ENCODE measurements around the gene ADAMTS10.
A peak's percentile ranks its signal among the peaks of the same experiment; 100 is the strongest.
"Not testable (repeated sequence)": the region's sequence is repeated elsewhere in the genome, so short reads cannot be mapped to it uniquely, and the experiment has no call there.

ADAMTS10 gene

DNA sequence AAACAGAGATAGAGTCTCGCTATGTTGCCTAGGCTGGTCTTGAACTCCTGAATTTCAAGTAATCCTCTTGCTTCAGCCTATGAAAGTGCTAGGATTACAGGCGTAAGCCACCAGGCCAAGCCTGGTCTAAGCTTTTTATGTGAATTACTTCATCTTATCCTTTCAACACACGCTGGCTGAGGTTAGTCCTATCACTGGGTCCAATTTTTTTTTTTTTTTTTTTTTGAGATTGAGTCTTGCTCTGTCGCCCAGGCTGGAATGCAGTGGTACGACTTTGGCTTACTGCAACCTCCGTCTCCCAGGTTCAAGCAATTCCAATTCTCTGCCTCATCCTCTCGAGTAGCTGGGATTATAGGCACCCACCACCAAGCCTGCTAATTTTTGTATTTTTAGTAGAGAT is 43.7 kb downstream of the ADAMTS10 start:
- FAIRE-seq (no peak), DNase-seq (ENCODE audit: insufficient read length, low spot score) (no peak)

DNA sequence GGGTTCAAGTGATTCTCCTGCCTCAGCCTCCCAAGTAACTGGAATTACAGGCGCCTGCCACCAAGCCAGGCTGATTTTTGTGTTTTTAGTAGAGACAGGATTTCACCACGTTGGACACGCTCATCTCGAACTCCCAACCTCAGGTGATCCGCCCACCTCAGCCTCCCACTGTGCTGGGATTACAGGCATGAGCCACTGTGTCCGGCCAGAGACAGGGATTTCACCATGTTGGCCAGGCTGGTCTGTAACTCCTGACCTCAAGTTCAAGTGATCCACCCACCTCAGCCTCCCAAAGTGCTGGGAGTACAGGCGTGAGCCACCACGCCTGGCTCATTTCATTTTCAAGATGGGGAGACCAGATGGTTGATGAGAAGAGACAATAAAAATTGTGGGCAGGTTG is 45.6 kb downstream of the ADAMTS10 start:
- not testable (repeated sequence) for DNase-seq (ENCODE audit: insufficient read length, low spot score); FAIRE-seq

- DNase-seq (ENCODE audit: insufficient read length, low spot score): no peak
- no peak for FAIRE-seq
Measured at GRCh38 chr19:8561075-8561764, 49.3 kb downstream of the ADAMTS10 start.

- FAIRE-seq (no peak), DNase-seq (ENCODE audit: insufficient read length, low spot score) (no peak)
Measured at GRCh38 chr19:8558325-8558724, 52.2 kb downstream of the ADAMTS10 start.

DNA sequence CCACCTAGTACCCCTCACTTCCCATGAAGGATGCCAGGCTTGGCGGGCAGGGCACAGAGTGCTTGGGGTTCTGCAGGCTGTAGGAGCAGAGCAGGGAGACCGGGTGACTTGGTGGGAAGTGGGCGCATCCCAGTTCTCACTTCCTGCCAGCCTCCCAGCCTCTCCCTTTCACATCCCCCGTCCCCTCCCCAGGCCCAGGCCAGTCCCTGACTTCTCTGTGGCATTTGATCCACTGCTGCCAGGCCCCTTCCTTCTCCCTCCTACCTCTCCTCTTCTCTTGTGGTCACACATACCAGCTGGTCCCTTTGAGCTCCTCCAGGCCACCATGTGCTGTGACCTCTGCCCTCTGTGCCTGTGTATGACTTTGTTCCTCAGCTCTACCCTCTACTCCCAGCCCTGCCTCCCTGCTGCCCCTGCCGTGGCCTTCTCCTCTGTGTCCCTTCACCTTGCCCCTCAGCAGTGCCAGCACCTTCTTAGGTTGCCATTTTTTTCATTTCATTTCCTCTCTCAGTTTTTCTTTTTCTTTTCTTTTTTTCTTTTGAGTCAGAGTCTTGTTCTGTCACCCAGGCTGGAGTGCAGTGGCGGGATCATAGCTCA is 52.8 kb downstream of the ADAMTS10 start:
- FAIRE-seq (no peak), DNase-seq (ENCODE audit: insufficient read length, low spot score) (no peak)

DNA sequence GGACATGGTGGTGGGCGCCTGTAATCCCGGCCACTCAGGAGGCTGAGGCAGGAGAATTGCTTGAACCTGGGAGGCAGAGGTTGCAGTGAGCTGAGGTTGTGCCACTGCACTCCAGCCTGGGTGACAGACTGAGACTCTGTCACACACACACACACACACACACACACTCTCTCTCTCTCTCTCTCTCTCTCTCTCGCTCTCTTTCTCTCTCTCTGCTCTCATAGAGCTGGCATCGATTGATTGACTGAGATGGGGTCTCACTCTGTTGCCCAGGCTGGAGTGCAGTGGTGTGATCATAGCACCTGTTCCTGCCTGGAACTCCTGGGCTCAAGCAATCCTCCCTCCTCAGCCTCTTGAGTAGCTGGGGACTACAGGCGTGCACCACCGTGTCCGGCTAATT is 56.8 kb downstream of the ADAMTS10 start:
- not testable (repeated sequence) for FAIRE-seq; DNase-seq (ENCODE audit: insufficient read length, low spot score)

DNA sequence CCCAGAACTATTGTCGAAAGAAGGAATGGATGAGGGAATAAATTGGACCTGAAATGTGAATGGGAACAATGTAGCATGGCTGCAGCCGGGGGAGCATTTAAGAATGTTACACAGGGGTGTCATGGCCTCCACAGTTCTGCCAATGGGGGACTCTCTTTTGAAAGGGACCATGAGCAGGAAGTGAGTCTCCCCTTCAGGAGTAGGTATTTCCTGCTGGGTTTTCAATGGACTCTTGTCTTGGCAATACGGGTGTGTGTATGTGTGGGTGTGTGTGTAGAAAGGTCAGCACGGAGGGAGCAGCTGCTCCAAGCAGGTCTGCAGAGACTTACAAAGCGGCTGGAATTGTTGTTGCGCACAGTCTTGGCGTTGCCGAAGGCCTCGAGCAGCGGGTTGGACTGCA is 57.7 kb downstream of the ADAMTS10 start:
- DNase-seq (ENCODE audit: insufficient read length, low spot score): peak; percentile 33
- FAIRE-seq: peak; percentile 63

DNA sequence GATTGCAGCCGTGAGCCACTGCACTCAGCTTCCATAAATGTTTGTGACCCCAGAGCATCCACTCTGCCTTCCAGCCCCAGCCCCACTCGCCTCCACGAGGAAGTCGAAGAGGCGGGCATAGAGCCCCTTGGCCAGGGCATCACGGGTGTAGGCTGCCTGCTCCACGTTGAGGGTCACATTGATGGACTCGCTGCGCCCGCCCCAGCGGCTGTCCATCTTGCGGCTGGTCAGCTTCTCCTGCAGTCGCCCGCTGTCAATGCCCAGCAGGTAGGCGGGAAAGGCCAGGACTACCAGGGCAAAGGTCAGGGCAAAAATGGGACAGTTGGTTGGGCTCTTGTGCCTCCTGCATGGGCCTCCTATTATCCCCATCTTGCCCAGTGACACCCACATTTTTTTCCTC is 60.4 kb downstream of the ADAMTS10 start:
- DNase-seq (ENCODE audit: insufficient read length, low spot score): no peak
- no peak for FAIRE-seq

- DNase-seq (ENCODE audit: insufficient read length, low spot score) (no peak), FAIRE-seq (no peak)
Measured at GRCh38 chr19:8545743-8546142, 64.8 kb downstream of the ADAMTS10 start.

GRCh38 chr19:8544168-8544567 is 66.3 kb downstream of the ADAMTS10 start:
- FAIRE-seq: no peak

GRCh38 chr19:8539621-8540149 is 70.8 kb downstream of the ADAMTS10 start:
- no peak for FAIRE-seq
- DNase-seq (ENCODE audit: insufficient read length, low spot score): no peak

More at GRCh38 chr19:8544168-8544567, 66.3 kb downstream of the ADAMTS10 start:
- no peak for DNase-seq (ENCODE audit: insufficient read length, low spot score)

DNA sequence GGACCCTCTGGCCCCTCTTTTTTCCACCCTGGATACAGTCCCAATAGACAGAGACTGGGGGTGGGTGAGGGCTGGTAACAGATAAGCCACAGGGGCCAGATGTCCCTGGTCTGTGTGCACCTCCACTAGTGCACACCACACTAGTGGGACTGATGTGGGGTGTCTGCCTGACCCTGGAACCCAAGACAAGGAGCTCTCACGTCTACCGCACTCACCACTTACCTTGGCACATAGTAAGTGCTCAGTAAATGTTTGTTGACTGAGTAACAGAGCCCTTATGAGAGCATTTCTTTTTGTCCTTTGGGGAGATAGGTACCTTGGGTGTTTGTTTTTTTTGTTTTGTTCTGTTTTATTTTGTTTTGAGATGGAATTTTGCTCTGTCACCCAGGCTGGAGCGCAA is 73.4 kb downstream of the ADAMTS10 start:
- DNase-seq (ENCODE audit: insufficient read length, low spot score) (no peak), FAIRE-seq (no peak)

- peak; percentile 42 for FAIRE-seq
- DNase-seq (ENCODE audit: insufficient read length, low spot score): no peak
Measured at GRCh38 chr19:8536282-8536681, 74.2 kb downstream of the ADAMTS10 start.

GRCh38 chr19:8532225-8532624 is 78.3 kb downstream of the ADAMTS10 start:
- FAIRE-seq: no peak
- DNase-seq (ENCODE audit: insufficient read length, low spot score): no peak

DNA sequence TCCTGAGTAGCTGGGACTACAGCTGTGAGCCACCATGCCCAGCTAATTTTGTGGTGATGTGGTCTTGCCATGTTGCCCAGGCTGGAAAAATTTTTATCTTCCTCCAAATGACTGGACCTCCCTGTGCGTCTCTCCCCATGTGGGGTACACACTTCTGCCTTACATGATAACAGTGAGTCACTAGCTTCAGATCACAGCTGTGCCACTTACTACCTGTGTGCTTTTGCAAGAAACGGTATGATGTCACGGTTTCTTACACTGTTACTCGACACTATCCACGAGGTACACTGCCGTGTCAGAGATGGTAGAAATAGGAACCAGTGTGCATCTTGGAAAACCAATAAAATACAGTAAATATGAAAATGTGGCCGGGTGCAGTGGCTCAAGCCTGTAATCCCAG is 79.0 kb downstream of the ADAMTS10 start:
- FAIRE-seq: no peak
- DNase-seq (ENCODE audit: insufficient read length, low spot score): no peak
